ELR (cell line): Measurements from ENCODE around the gene KRT76.
A peak's percentile ranks its signal among the peaks of the same experiment; 100 is the strongest.

Experiments
- DNase-seq: peaks from one replicate; pipeline ENCODE4 v3.0.0-alpha.2; 2015; ENCODE audit warnings: low read depth

The KRT76 gene

GRCh38 chr12:52730383-52730782, 46.8 kb downstream of the KRT76 start:
- no peak for DNase-seq

GRCh38 chr12:52729147-52729546, 48.0 kb downstream of the KRT76 start:
- no peak for DNase-seq

GRCh38 chr12:52728374-52728773, 48.8 kb downstream of the KRT76 start:
- no peak for DNase-seq

- DNase-seq: no peak
Observed at GRCh38 chr12:52727037-52727436, 50.1 kb downstream of the KRT76 start.

GRCh38 chr12:52726451-52726850, 50.7 kb downstream of the KRT76 start:
- no peak for DNase-seq

- DNase-seq: no peak
Observed at GRCh38 chr12:52724384-52724783, 52.8 kb downstream of the KRT76 start.

GRCh38 chr12:52722680-52723079, 54.5 kb downstream of the KRT76 start:
- DNase-seq: no peak

- no peak for DNase-seq
Observed at GRCh38 chr12:52721838-52722470, 55.2 kb downstream of the KRT76 start.

- DNase-seq: peak; percentile 52
Observed at GRCh38 chr12:52720365-52720886, 56.7 kb downstream of the KRT76 start.
